ENCODE results near the gene STAC. TPM values are rescaled to one million over a fixed set of nuclear protein-coding genes. Genes with fewer than 3 reads are reported as not detected.
"Not testable (repeated sequence)": the region's sequence is repeated elsewhere in the genome, so short reads cannot be mapped to it uniquely, and the experiment has no call there.

STAC gene
- total and polyA plus RNA-seq, 5 experiments from 2014 or later, result not detected

DNA sequence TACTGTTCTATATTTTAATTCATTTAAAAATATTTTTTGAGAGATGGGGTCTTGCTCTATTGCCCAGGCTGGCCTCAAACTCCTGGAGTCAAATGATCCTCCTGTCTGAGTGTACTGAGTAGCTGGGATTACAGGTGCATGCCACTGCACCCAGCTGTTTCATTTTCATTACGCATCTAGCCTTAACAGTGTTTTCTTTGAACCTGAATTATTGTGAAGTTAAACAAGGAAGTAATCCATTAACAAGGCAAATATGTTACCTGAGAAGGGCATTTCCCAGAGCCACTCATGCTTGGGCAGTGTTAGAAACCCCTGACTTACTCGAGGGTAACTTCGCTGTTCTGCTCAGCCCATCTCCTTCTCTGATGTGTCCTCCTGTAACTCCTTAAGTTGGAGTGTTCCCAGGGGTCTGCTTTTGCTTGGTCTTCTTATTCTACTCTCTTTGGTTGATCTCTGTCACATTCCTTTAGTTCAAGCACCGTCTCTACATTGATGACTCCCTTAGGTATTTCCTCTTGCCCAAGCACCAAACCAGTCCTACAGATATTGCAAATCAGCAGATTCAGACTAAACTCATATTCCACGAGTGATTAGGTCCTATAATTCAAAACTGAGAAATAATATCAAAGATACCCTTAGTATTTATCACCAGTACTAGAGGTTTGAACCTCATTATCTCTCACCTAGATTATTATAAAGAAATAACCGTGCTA lies 107.9 kb downstream of the STAC start:
- DNase-seq, result no peak
- Mint-ChIP-seq H3K9me3 (peaks cover 0 to 3% (median 0%) of the 10 kb centered on the region in 9 donors), H3K27me3 (peaks cover 1 to 14% (median 9%) of the 10 kb centered on the region in 5 donors), H3K36me3 (no peaks in the 10 kb centered on the region), H3K4me1 (no peaks in the 10 kb centered on the region), H3K4me3 (no peak overlapping the region), H3K27ac (no peak overlapping the region)
- POLR2A ChIA-PET, result no interaction called here
- ATAC-seq, result no peak

DNA sequence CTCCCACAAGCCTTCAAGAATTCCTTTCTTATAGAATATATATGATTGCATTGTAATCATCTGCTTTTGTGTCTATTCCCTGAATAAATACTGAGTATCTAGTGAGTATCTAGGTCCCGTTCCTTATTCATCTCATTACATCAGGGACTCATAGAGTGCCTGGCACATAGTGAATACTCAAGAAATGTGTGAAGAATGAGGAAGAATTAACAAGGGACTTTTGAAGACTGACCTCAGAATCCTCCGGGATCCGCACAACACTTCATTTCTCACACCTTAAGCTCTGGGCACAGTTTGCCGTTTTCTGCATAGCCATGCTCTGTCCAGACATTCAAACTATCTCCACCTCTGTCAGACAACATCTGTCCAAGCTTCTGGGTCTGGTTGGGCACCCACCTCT lies 108.8 kb downstream of the STAC start:
- peaks cover 0 to 3% (median 0%) of the 10 kb centered on the region in 9 donors for H3K9me3 Mint-ChIP-seq
- no peaks in the 10 kb centered on the region for H3K36me3 Mint-ChIP-seq
- no peaks in the 10 kb centered on the region for H3K4me1 Mint-ChIP-seq
- ATAC-seq (no peak), DNase-seq (no peak)
- peaks cover 1 to 14% (median 9%) of the 10 kb centered on the region in 5 donors for H3K27me3 Mint-ChIP-seq
- POLR2A ChIA-PET, result no interaction called here
- H3K4me3 Mint-ChIP-seq, result no peak overlapping the region
- H3K27ac Mint-ChIP-seq, result no peak overlapping the region

DNA sequence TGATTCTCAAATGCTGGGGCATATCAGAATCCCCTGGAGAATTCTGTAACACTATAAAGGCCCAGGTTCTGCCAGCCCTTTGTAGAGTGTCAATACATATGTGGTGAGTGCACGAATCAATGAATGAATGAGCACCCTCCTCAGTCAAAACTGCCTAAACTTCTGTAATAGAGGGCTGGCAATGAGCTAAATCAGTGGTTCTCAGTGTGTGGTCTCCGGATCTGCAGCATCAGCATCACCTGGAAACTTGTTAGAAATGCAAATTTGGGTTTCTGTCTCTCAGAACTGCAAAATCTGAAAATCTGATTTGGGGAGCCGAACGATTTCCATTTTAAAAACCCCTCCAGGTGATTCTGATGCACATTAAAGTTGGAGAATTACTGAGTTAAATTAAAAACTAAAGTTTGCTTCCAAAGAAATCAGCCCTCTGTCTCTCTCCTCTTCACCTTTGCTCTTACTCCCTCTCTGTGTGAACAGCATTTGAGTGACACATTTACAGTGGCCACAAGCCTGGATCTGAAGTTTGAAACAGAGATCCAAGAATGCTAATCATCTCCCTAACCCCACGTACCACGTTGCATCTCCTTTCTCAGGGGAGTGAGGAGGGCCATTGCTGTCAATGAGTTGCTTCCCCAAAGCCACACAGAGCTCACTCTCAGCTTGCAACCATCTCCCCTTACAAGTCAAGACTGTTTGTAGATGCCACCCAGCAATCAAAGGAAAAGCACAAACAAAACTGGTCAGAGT lies 109.5 kb downstream of the STAC start:
- POLR2A ChIA-PET, result no interaction called here
- ATAC-seq, result no peak
- Mint-ChIP-seq H3K9me3 (peaks cover 0 to 3% (median 0%) of the 10 kb centered on the region in 9 donors), H3K27me3 (peaks cover 2 to 14% (median 8%) of the 10 kb centered on the region in 5 donors), H3K36me3 (no peaks in the 10 kb centered on the region), H3K4me1 (no peaks in the 10 kb centered on the region), H3K4me3 (no peak overlapping the region), H3K27ac (no peak overlapping the region)
- DNase-seq, result no peak

DNA sequence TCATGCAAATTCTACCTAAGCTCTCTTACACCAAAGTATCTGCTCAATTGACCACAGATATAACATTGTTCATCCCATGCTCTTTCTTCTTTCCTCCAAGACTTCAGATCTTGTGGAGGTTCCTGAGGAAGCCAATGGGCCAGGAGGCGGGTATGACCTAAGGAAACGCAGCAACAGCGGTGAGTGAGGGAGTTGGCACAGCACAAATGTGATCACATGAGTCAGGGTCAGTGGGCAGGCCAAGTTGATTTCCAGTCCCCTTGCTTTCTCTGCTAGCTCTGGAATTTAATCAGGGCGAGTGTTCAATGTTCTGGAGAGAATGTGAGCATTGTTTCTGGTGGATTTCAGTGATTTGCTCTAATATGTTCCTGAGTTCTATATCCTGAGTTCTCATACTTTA lies 112.7 kb downstream of the STAC start:
- H3K27ac Mint-ChIP-seq, result no peak overlapping the region
- no peaks in the 10 kb centered on the region for H3K4me1 Mint-ChIP-seq
- peaks cover 3 to 24% (median 7%) of the 10 kb centered on the region in 5 donors for H3K27me3 Mint-ChIP-seq
- no peak for ATAC-seq
- H3K9me3 Mint-ChIP-seq, result no peaks in the 10 kb centered on the region
- no peaks in the 10 kb centered on the region for H3K36me3 Mint-ChIP-seq
- no peak overlapping the region for H3K4me3 Mint-ChIP-seq
- POLR2A ChIA-PET, result no interaction called here
- DNase-seq, result no peak

DNA sequence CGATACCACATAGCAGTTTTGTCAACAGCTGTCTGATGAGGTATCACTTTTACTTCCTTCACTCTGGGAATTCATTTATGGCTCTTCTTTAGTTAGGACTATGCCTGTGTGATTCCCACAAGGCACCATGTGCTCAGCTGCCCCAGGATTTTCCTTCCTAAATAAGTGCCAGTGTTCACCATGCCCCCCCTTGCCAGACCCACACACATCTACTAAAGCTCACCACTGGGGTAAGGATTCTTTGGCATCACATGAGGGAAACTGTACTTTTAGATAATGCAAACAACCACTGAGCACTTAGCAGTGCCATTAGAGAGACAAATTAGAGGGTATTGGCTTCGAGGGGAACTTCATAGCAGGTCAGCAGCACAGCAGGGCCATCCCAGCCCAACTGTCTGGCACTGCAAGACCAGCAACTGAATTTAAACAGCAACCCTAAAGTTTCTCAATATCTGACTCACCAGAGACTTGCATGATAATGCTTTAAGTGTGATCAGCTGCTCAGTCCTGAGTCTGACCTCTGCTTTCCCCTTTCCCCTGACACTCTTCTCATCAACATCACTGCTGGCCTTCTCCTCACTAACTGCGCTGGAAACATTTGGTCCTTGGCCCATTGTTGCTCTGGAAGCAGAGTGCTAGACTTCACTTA lies 114.3 kb downstream of the STAC start:
- Mint-ChIP-seq H3K27me3 (peaks cover 3 to 25% (median 7%) of the 10 kb centered on the region in 5 donors), H3K36me3 (no peaks in the 10 kb centered on the region), H3K4me1 (no peaks in the 10 kb centered on the region), H3K9me3 (no peaks in the 10 kb centered on the region), H3K4me3 (no peak overlapping the region), H3K27ac (no peak overlapping the region)
- no peak for ATAC-seq
- no peak for DNase-seq
- POLR2A ChIA-PET, result no interaction called here

DNA sequence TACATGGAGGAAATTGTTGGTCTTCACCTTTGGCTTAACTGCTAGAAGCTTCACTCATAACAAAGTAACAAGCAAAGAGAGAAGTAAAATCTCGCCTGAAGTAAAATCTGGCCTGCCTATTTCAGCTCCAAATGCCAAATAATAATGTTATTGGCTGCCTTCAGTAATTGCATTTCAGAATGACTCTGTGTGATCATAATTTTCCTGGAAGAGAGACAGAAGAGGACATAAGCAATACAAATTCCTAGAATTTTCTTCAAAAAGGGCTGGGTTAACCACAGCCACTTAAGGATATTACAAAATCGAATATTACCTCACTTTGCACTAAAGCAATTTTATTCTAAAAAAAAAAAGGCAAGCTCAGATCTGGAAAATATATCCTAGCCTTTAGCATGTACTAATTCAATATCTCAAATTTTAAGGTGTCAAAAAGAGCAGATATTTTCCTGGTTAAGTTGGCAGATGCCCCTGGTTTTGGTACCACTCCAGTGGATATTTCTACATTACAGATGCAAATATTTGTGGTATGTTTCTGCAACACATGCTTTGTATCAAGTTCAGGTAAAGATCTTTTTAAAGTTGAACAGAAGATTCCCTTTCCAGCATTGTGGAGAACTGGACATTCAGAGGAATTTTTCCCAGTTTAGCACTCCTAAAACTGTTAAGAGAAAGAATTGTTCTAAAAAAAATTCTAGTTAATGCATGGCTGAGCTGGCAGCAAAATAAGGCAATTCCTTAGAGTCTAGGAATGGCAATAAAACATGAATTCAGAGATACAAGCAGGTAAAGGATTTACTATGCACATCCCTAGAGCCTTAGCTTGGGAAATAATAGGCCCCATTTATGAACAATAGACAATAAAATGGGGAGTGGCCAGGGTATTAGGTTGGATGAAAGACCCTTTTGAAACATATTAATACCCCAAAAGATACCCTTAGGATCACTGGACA lies 116.7 kb downstream of the STAC start:
- DNase-seq (no peak), ATAC-seq (no peak)
- no peaks in the 10 kb centered on the region for H3K4me1 Mint-ChIP-seq
- no peaks in the 10 kb centered on the region for H3K9me3 Mint-ChIP-seq
- H3K27me3 Mint-ChIP-seq, result peaks cover 0 to 16% (median 3%) of the 10 kb centered on the region in 5 donors
- no peak overlapping the region for H3K27ac Mint-ChIP-seq
- POLR2A ChIA-PET, result no interaction called here
- H3K36me3 Mint-ChIP-seq, result no peaks in the 10 kb centered on the region
- H3K4me3 Mint-ChIP-seq, result no peak overlapping the region

DNA sequence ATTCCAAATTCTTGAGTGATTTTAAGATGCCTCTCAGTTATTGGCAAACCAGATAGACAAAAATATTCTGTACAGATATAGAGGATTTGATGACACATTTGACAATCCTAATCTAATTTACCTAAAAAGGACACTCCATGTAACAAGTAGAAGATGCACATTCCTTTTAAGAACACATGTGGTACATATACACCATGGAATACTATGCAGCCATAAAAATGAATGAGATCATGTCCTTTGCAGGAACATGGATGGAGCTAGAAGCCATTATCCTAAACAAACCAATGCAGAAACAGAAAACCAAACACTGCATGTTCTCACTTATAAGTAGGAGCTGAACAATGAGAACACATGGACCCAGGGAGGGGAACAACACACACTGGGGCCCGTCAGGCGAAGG lies 119.7 kb downstream of the STAC start:
- POLR2A ChIA-PET, H3K36me3 Mint-ChIP-seq, DNase-seq, H3K9me3 Mint-ChIP-seq, ATAC-seq, H3K27ac Mint-ChIP-seq, H3K4me1 Mint-ChIP-seq, H3K4me3 Mint-ChIP-seq: not testable (repeated sequence)
- peaks cover 0 to 16% (median 2%) of the 10 kb centered on the region in 5 donors for H3K27me3 Mint-ChIP-seq

DNA sequence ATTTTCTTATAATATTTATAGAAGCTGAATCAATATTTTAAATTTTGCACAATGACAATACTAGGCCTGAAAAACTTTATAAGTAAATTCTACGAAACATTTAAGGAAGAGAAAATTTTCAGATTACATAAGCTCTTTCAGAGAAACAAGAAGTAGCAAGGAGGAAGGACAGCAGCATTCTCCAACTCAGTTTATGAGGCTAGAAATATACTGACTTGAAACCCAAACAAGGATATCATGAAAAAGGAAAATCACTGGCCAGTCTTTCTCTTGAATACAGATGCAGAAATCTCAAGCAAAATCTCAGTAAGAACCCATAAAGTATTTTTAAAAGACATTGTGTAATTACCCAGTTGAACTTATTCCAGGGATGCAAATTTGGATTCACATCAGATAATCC lies 121.3 kb downstream of the STAC start:
- Mint-ChIP-seq H3K4me3 (no peak overlapping the region), H3K27me3 (peaks cover 0 to 16% (median 2%) of the 10 kb centered on the region in 5 donors), H3K27ac (no peak overlapping the region), H3K36me3 (no peaks in the 10 kb centered on the region), H3K4me1 (no peaks in the 10 kb centered on the region), H3K9me3 (peaks cover 0 to 2% (median 0%) of the 10 kb centered on the region in 9 donors)
- DNase-seq, result no peak
- no peak for ATAC-seq
- POLR2A ChIA-PET, result no interaction called here

DNA sequence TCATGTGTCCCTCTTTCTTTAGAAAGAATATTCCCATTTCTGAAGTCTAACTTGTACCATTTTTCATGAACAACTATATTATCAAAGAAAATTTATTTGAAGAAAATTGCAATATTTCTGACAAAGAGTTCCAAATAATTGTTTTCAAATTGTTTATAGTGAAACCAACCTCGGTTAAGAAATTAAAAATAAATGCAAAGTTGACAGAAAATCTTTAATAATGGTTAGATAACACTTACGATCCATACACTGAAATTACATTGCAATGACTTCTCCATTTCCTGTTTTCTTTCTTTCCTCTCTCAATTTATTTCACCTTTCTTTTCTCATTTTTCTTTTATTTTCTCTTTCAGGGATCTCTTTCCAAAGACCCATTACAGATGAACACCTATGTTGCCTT lies 125.1 kb downstream of the STAC start:
- Mint-ChIP-seq H3K36me3 (peaks cover 0 to 4% (median 0%) of the 10 kb centered on the region in 3 donors), H3K27ac (no peak overlapping the region), H3K4me3 (no peak overlapping the region), H3K27me3 (peaks cover 0 to 10% (median 0%) of the 10 kb centered on the region in 5 donors), H3K9me3 (peaks cover 0 to 32% (median 2%) of the 10 kb centered on the region in 9 donors), H3K4me1 (no peaks in the 10 kb centered on the region)
- POLR2A ChIA-PET, result no interaction called here
- ATAC-seq (no peak), DNase-seq (no peak)

DNA sequence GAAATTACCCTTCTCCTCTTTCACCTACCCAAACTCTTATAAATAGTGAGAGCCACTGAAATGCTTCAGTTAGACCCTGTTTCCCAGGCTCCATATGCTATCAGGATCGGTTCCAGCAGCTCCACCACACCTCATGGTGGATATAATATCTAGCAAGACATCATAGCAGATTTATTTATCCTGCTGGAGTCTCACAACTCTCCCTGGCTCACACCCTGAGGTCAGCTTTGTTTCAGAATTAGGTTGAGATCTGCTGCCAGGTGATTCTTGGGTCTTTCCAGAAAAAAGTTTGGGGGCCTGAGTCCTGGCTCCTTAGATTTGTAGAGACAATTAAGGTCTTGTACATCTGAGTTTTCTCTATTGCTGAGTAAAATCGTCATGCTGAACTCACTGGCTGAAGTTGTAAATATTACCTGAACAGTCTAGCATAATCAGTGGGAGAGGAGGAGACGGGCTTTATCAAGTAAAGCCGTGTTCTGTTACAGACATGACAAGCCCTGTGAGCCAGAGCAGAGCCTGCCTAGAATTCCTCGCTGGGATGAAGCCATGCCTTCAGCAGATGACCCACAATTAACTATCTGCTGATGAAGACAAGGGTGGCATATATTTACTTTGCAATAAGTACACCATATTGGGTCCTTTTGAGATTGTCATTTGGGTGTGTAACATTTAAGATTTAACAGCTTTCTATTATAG lies 131.6 kb downstream of the STAC start:
- POLR2A ChIA-PET, result no interaction called here
- Mint-ChIP-seq H3K36me3 (peaks cover 0 to 4% (median 0%) of the 10 kb centered on the region in 3 donors), H3K27ac (no peak overlapping the region), H3K27me3 (peaks cover 0 to 10% (median 2%) of the 10 kb centered on the region in 5 donors), H3K4me3 (no peak overlapping the region), H3K4me1 (no peaks in the 10 kb centered on the region), H3K9me3 (peaks cover 0 to 26% (median 2%) of the 10 kb centered on the region in 9 donors)
- ATAC-seq (no peak), DNase-seq (no peak)

DNA sequence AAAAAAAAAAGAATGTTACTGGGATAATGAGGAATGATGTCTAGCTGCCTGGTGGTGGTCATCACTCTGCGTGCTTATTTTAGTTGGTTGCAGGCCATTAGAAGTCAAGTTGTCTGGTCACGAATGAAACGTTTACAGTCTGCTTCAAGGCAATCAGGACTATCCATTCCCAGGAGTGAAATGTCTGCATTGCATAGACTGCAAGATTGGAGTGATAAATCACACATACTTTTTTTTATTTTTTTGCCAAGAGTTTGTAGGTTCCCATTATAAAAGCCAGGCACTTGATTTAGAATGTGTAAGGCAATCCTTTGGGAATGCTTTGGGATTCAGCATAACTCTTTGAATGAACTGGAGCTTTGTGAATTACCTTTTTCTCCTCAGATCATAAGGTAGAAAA lies 132.3 kb downstream of the STAC start:
- H3K4me3 Mint-ChIP-seq, result no peak overlapping the region
- H3K27ac Mint-ChIP-seq, result no peak overlapping the region
- H3K27me3 Mint-ChIP-seq, result peaks cover 0 to 11% (median 2%) of the 10 kb centered on the region in 5 donors
- no peaks in the 10 kb centered on the region for H3K4me1 Mint-ChIP-seq
- ATAC-seq, result no peak
- H3K9me3 Mint-ChIP-seq, result peaks cover 0 to 20% (median 2%) of the 10 kb centered on the region in 9 donors
- H3K36me3 Mint-ChIP-seq, result peaks cover 0 to 4% (median 0%) of the 10 kb centered on the region in 3 donors
- no peak for DNase-seq
- POLR2A ChIA-PET, result no interaction called here

DNA sequence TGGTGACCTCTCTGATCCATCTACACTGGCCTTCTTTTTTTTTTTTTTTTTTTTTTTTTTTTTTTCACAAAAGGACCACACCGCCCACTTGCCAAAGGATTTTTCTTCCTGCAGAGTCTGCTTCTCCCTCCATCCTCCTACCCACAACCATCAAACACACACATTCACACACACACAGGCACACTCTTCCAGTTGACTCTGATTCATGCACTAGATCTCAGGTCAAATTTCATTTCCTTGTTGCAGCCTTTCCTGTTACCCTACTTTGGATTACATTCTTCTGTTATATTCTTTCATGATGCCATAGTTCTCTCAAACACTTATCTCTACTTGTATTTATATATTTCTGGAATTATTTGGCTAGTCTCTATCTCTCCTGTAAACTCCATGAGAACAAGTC lies 133.9 kb downstream of the STAC start:
- ATAC-seq (no peak), DNase-seq (no peak)
- Mint-ChIP-seq H3K36me3 (peaks cover 0 to 4% (median 0%) of the 10 kb centered on the region in 3 donors), H3K27me3 (peaks cover 0 to 12% (median 0%) of the 10 kb centered on the region in 5 donors), H3K27ac (no peak overlapping the region), H3K9me3 (peaks cover 0 to 7% (median 2%) of the 10 kb centered on the region in 9 donors), H3K4me1 (no peaks in the 10 kb centered on the region), H3K4me3 (no peak overlapping the region)
- POLR2A ChIA-PET, result no interaction called here
